HCT116 (cell line): ENCODE data around the gene ACTRT2. TPM values are rescaled to one million over a fixed set of nuclear protein-coding genes. Genes with fewer than 3 reads are reported as not detected.

Experiments used
- ATAC-seq: fragments of 200-7000 bp; cut with Tn5 transposase; 2 replicates; pipeline ENCODE4 v1.9.1; 2020; ENCODE audit warnings: mild to moderate bottlenecking, moderate library complexity
- BruUV-seq: library from RNA; stranded (reverse); fragments of 400-500 nt; replicated peaks from 2 replicates; lab custom pipeline; 2021; lab: Mats Ljungman, UMichigan
- CTCF ChIA-PET: fragments of 300-600 bp; sonication (Branson Sonifier 250); formaldehyde crosslinking; loops from one replicate; lab custom pipeline; 2021; ENCODE audit warnings: antibody characterized with exemption; lab: Charles Lee
- POLR2A ChIA-PET: fragments of 300-600, 350-600 bp; sonication (Branson Sonifier 250); formaldehyde crosslinking; loops from one replicate; lab custom pipeline; 2021; ENCODE audit warnings: antibody characterized with exemption; lab: Charles Lee
- RAD21 ChIA-PET, 2 experiments: fragments of 300-600 bp; sonication (Branson Sonifier 250); formaldehyde crosslinking; loops; one replicate each; lab custom pipeline; 2023; ENCODE audit warnings: low total read pairs in 2 of 2; ENCODE audit not compliant: uncharacterized antibody in 2 of 2, unreplicated experiment in 2 of 2, low non-redundant PET in 1 of 2; lab: Charles Lee
- DNase-seq: peaks from one replicate; pipeline ENCODE4 v3.0.0-alpha.2; 2010; ENCODE audit warnings: low read depth, low spot score
- H2AFZ ChIP-seq: fragments of 200-600 bp; shearing (Covaris generic), sonication (generic); 2 replicates; pipeline ENCODE4 v1.6.1; 2017; ENCODE audit warnings: low read depth, mixed run types, mixed read lengths, antibody characterized with exemption, low read length; ENCODE audit not compliant: poor library complexity, severe bottlenecking
- H3K27ac ChIP-seq: 2 replicates; pipeline ENCODE4 v1.5.1; 2012; ENCODE audit warnings: low read depth, low read length
- H3K27me3 ChIP-seq: fragments of 200-600 bp; sonication (generic); 2 replicates; pipeline ENCODE4 v1.6.1; 2016; ENCODE audit warnings: mixed run types, low read length, mixed read lengths; ENCODE audit not compliant: insufficient read depth
- H3K36me3 ChIP-seq, 2 experiments: fragments of 200-500 bp in 1 of 2; fragments of 200-600 bp in 1 of 2; sonication (Bioruptor generic) in 1 of 2; sonication (generic) in 1 of 2; 2 replicates each; pipeline versions ENCODE4 v1.5.1 to v1.6.1; 2014 to 2016; ENCODE audit warnings: low read length in 2 of 2, inconsistent platforms in 1 of 2, mixed read lengths in 1 of 2, mixed run types in 1 of 2; ENCODE audit not compliant: insufficient read depth in 2 of 2, control insufficient read depth in 1 of 2
- H3K4me1 ChIP-seq, 2 experiments: fragments of 200-600 bp in 1 of 2; sonication (generic) in 1 of 2; 2 replicates each; pipeline versions ENCODE4 v1.5.1 to v1.6.1; 2012 to 2017; ENCODE audit warnings: low read length in 2 of 2, inconsistent platforms in 1 of 2, mild to moderate bottlenecking in 1 of 2, mixed read lengths in 1 of 2, mixed run types in 1 of 2, moderate library complexity in 1 of 2; ENCODE audit not compliant: insufficient read depth in 2 of 2, control insufficient read depth in 1 of 2
- H3K4me2 ChIP-seq: fragments of 200-600 bp; sonication (generic); 2 replicates; pipeline ENCODE4 v1.6.1; 2017; ENCODE audit warnings: mixed run types, low read length, mixed read lengths
- H3K4me3 ChIP-seq, 2 experiments: fragments of 200-600 bp in 1 of 2; sonication (generic) in 1 of 2; replicated peaks in 1 of 2; 2 replicates each; pipeline ENCODE4 v1.5.1; 2011 to 2016; ENCODE audit warnings: low read length in 2 of 2, control low read depth in 1 of 2, low read depth in 1 of 2, mild to moderate bottlenecking in 1 of 2, mixed read lengths in 1 of 2, mixed run types in 1 of 2
- H3K79me2 ChIP-seq: fragments of 200-600 bp; sonication (generic); 2 replicates; pipeline ENCODE4 v1.6.1; 2017; ENCODE audit warnings: mild to moderate bottlenecking, mixed run types, low read length, moderate library complexity, mixed read lengths; ENCODE audit not compliant: insufficient read depth
- H3K9ac ChIP-seq: fragments of 200-600 bp; sonication (generic); 2 replicates; pipeline ENCODE4 v1.6.1; 2016; ENCODE audit warnings: low read length, mixed read lengths
- H3K9me2 ChIP-seq: fragments of 200-600 bp; sonication (generic), shearing (Covaris generic); 2 replicates; pipeline ENCODE4 v1.6.1; 2017; ENCODE audit warnings: mixed run types, mild to moderate bottlenecking, moderate library complexity; ENCODE audit not compliant: insufficient read depth
- H3K9me3 ChIP-seq, 2 experiments: fragments of 200-500 bp in 1 of 2; fragments of 200-600 bp in 1 of 2; sonication (Bioruptor generic) in 1 of 2; sonication (generic) in 1 of 2; 2 replicates each; pipeline ENCODE4 v1.6.1; 2014 to 2017; ENCODE audit warnings: low read length in 2 of 2, mixed read lengths in 2 of 2, inconsistent platforms in 1 of 2, low read depth in 1 of 2, mild to moderate bottlenecking in 1 of 2, mixed run types in 1 of 2, moderate library complexity in 1 of 2; ENCODE audit not compliant: control insufficient read depth in 1 of 2, insufficient read depth in 1 of 2
- H4K20me1 ChIP-seq: fragments of 200-600 bp; sonication (generic), shearing (Covaris generic); 2 replicates; pipeline ENCODE4 v1.6.1; 2017; ENCODE audit warnings: mixed run types, mild to moderate bottlenecking, moderate library complexity; ENCODE audit not compliant: insufficient read depth
- CBX3 ChIP-seq: IDR thresholded peaks from 2 replicates; pipeline ENCODE4 v1.6.1; 2012; ENCODE audit warnings: low read depth
- CTCF ChIP-seq, 3 experiments: fragments of 200-600 bp in 1 of 3; sonication (generic) in 1 of 3; IDR thresholded peaks in 2 of 3; conservative IDR thresholded peaks in 1 of 3; 2 replicates each; pipeline ENCODE4 v1.5.1; 2012 to 2017; ENCODE audit warnings: low read depth in 2 of 3, low read length in 2 of 3, antibody characterized with exemption in 1 of 3, borderline replicate concordance in 1 of 3, control low read depth in 1 of 3, mild to moderate bottlenecking in 1 of 3, mixed read lengths in 1 of 3, mixed run types in 1 of 3, moderate library complexity in 1 of 3; ENCODE audit not compliant: insufficient read depth in 1 of 3
- EGR1 ChIP-seq: IDR thresholded peaks from 2 replicates; pipeline ENCODE4 v1.6.1; 2012; ENCODE audit warnings: low read depth
- ELF1 ChIP-seq: IDR thresholded peaks from 2 replicates; pipeline ENCODE4 v1.6.1; 2012; ENCODE audit warnings: low read depth, borderline replicate concordance
- EZH2phosphoT487 ChIP-seq: fragments of 200-600 bp; IDR thresholded peaks from 2 replicates; pipeline ENCODE4 v1.6.1; 2018; ENCODE audit warnings: antibody characterized with exemption, borderline replicate concordance
- FOSL1 ChIP-seq: IDR thresholded peaks from 2 replicates; pipeline ENCODE4 v1.6.1; 2012; ENCODE audit warnings: low read depth
- JUND ChIP-seq: IDR thresholded peaks from 2 replicates; pipeline ENCODE4 v1.6.1; 2012
- MAX ChIP-seq: IDR thresholded peaks from 2 replicates; pipeline ENCODE4 v1.6.1; 2012
- POLR2A ChIP-seq: IDR thresholded peaks from 2 replicates; pipeline ENCODE4 v1.7.0; 2011; ENCODE audit warnings: borderline replicate concordance; ENCODE audit not compliant: insufficient read depth, insufficient read length; ENCODE audit errors: extremely low read depth
- POLR2AphosphoS5 ChIP-seq: IDR thresholded peaks from 2 replicates; pipeline ENCODE4 v1.6.1; 2011; ENCODE audit warnings: mild to moderate bottlenecking, low read depth, low read length, moderate library complexity
- RAD21 ChIP-seq: IDR thresholded peaks from 2 replicates; pipeline ENCODE4 v1.6.1; 2012; ENCODE audit warnings: low read depth, mild to moderate bottlenecking
- REST ChIP-seq: IDR thresholded peaks from 2 replicates; pipeline ENCODE4 v1.6.1; 2012; ENCODE audit warnings: low read depth
- SP1 ChIP-seq: IDR thresholded peaks from 2 replicates; pipeline ENCODE4 v1.6.1; 2012; ENCODE audit warnings: low read depth
- SRF ChIP-seq: IDR thresholded peaks from 2 replicates; pipeline ENCODE4 v1.6.1; 2012; ENCODE audit warnings: low read depth
- TCF7L2 ChIP-seq: IDR thresholded peaks from 2 replicates; pipeline ENCODE4 v1.7.0; 2011; ENCODE audit warnings: borderline replicate concordance, inconsistent platforms; ENCODE audit not compliant: insufficient read depth, insufficient read length; ENCODE audit errors: extremely low read depth
- YY1 ChIP-seq: IDR thresholded peaks from 2 replicates; pipeline ENCODE4 v1.6.1; 2011; ENCODE audit warnings: low read length, low read depth, moderate library complexity, mild to moderate bottlenecking; ENCODE audit not compliant: insufficient replicate concordance; ENCODE audit errors: extremely low read depth
- ZBTB33 ChIP-seq: IDR thresholded peaks from 2 replicates; pipeline ENCODE4 v1.6.1; 2011; ENCODE audit warnings: mild to moderate bottlenecking, low read length, moderate library complexity; ENCODE audit not compliant: insufficient replicate concordance; ENCODE audit errors: extremely low read depth
- ZNF274 ChIP-seq: fragments of 200-500 bp; sonication (Bioruptor generic); IDR thresholded peaks from 2 replicates; pipeline ENCODE4 v1.6.1; 2014; ENCODE audit warnings: mild to moderate bottlenecking, low read depth, low read length, inconsistent platforms
- intact Hi-C: fragments of 100-400 bp; cut with micrococcal nuclease; formaldehyde crosslinking; loops from 2 replicates; pipeline ENCODE4 v1.10.0; 2022
- total RNA-seq: library from RNA; stranded (reverse); gene quantifications from one replicate; pipeline ENCODE4 v1.2.1, GENCODE V29; 2021; ENCODE audit not compliant: unreplicated experiment

Gene ACTRT2
- total RNA-seq, 1 experiment from 2014 or later, result not detected

GRCh38 chr1:2974701-2975301 is 46.5 kb upstream of the ACTRT2 start:
- Histone ChIP-seq H2AFZ (no peak overlapping the region), H3K79me2 (no peaks in the 10 kb centered on the region), H3K9ac (no peak overlapping the region), H3K9me3 (no peaks in the 10 kb centered on the region), H3K9me2 (no peaks in the 10 kb centered on the region), H3K36me3 (no peaks in the 10 kb centered on the region), H3K4me1 (no peaks in the 10 kb centered on the region), H3K27ac (no peak overlapping the region), H4K20me1 (no peaks in the 10 kb centered on the region), H3K4me2 (no peak overlapping the region), H3K4me3 (no peak overlapping the region), H3K27me3 (no peaks in the 10 kb centered on the region)
- BruUV-seq, result no TSS peak
- no peak for ATAC-seq
- POLR2A ChIA-PET, result no interaction called here
- TF ChIP-seq YY1 (no peak), ZBTB33 (no peak), TCF7L2 (no peak), REST (no peak), SP1 (no peak), ZNF274 (no peak), JUND (no peak), POLR2A (no peak), RAD21 (no peak), MAX (no peak), CTCF (IDR thresholded peaks at IDR 0.05 in 2 of 3, conservative IDR thresholded peaks at IDR 0.05 in 1 of 3; ENCODE audit: borderline replicate concordance in 1 of 3, insufficient read depth in 1 of 3, low read depth in 2 of 3, low read length in 2 of 3) (no peak), CBX3 (no peak), SRF (no peak), POLR2AphosphoS5 (no peak), ELF1 (no peak), FOSL1 (no peak), EGR1 (no peak), EZH2phosphoT487 (no peak)
- intact Hi-C loops, result no loop called here
- no peak for DNase-seq
- CTCF ChIA-PET, result no interaction called here
- RAD21 ChIA-PET, result no interaction called here
